ENCODE measurements around the gene JADE1. TPM values are rescaled to one million over a fixed set of nuclear protein-coding genes. Genes with fewer than 3 reads are reported as not detected.

JADE1 gene
- total and polyA plus RNA-seq, 2 experiments from 2014 or later, result 84.2 to 158 TPM

DNA sequence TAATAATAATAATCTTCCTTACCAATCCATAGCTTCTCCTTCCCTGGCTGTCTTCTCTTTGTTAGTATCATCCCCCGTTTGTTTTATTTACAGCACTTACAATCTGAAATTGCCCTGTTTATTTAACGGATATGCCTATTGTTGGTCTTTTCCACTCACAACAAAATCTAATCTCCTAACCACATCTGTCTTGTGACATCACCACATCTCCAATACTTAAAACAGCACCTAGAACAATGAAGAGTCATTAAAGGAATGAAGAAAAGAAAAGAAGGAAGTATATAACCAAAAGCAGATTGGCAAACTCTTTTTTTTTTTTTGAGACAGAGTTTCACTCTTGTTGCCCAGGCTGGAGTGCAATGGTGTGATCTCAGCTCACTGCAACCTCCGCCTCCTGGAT lies 38.7 kb upstream of the JADE1 start (continued):
- TF ChIP-seq, protein P1, sequence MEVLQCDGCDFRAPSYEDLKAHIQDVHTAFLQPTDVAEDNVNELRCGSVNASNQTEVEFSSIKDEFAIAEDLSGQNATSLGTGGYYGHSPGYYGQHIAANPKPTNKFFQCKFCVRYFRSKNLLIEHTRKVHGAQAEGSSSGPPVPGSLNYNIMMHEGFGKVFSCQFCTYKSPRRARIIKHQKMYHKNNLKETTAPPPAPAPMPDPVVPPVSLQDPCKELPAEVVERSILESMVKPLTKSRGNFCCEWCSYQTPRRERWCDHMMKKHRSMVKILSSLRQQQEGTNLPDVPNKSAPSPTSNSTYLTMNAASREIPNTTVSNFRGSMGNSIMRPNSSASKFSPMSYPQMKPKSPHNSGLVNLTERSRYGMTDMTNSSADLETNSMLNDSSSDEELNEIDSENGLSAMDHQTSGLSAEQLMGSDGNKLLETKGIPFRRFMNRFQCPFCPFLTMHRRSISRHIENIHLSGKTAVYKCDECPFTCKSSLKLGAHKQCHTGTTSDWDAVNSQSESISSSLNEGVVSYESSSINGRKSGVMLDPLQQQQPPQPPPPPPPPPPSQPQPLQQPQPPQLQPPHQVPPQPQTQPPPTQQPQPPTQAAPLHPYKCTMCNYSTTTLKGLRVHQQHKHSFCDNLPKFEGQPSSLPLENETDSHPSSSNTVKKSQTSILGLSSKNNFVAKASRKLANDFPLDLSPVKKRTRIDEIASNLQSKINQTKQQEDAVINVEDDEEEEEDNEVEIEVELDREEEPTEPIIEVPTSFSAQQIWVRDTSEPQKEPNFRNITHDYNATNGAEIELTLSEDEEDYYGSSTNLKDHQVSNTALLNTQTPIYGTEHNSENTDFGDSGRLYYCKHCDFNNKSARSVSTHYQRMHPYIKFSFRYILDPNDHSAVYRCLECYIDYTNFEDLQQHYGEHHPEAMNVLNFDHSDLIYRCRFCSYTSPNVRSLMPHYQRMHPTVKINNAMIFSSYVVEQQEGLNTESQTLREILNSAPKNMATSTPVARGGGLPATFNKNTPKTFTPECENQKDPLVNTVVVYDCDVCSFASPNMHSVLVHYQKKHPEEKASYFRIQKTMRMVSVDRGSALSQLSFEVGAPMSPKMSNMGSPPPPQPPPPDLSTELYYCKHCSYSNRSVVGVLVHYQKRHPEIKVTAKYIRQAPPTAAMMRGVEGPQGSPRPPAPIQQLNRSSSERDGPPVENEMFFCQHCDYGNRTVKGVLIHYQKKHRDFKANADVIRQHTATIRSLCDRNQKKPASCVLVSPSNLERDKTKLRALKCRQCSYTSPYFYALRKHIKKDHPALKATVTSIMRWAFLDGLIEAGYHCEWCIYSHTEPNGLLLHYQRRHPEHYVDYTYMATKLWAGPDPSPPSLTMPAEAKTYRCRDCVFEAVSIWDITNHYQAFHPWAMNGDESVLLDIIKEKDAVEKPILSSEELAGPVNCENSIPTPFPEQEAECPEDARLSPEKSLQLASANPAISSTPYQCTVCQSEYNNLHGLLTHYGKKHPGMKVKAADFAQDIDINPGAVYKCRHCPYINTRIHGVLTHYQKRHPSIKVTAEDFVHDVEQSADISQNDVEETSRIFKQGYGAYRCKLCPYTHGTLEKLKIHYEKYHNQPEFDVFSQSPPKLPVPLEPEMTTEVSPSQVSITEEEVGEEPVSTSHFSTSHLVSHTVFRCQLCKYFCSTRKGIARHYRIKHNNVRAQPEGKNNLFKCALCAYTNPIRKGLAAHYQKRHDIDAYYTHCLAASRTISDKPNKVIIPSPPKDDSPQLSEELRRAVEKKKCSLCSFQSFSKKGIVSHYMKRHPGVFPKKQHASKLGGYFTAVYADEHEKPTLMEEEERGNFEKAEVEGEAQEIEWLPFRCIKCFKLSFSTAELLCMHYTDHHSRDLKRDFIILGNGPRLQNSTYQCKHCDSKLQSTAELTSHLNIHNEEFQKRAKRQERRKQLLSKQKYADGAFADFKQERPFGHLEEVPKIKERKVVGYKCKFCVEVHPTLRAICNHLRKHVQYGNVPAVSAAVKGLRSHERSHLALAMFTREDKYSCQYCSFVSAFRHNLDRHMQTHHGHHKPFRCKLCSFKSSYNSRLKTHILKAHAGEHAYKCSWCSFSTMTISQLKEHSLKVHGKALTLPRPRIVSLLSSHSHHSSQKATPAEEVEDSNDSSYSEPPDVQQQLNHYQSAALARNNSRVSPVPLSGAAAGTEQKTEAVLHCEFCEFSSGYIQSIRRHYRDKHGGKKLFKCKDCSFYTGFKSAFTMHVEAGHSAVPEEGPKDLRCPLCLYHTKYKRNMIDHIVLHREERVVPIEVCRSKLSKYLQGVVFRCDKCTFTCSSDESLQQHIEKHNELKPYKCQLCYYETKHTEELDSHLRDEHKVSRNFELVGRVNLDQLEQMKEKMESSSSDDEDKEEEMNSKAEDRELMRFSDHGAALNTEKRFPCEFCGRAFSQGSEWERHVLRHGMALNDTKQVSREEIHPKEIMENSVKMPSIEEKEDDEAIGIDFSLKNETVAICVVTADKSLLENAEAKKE (CRISPR knock-in tag; IDR thresholded peaks at IDR 0.05), result no peak
- TF ChIP-seq, protein P2, sequence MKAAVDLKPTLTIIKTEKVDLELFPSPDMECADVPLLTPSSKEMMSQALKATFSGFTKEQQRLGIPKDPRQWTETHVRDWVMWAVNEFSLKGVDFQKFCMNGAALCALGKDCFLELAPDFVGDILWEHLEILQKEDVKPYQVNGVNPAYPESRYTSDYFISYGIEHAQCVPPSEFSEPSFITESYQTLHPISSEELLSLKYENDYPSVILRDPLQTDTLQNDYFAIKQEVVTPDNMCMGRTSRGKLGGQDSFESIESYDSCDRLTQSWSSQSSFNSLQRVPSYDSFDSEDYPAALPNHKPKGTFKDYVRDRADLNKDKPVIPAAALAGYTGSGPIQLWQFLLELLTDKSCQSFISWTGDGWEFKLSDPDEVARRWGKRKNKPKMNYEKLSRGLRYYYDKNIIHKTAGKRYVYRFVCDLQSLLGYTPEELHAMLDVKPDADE (IDR thresholded peaks at IDR 0.05), result no peak
- TF ChIP-seq STAT1 (IDR thresholded peaks at IDR 0.05; ENCODE audit: unreplicated experiment), result no peak

DNA sequence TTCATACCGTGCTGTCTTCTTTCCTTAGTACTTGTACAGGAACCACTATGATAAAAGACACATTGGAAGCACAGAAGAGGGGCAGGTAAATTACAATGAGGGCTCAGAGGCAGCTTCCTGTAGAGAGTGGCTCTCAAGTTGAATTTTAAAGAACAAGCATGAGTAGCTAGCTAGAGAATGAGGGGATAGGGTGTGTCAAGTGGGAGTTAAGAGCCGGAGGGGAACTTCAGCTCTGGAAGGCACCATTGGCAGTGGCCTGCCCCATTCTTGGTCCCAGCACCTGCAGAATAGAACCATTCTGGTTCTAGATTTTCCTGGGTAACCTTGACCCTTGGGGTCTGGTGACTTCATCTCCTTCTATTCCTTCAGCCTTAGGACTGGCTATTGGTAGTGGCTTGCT lies 34.0 kb upstream of the JADE1 start:
- peaks cover 6% of the 10 kb centered on the region for H3K4me1 Mint-ChIP-seq
- H3K27ac ChIP-seq (ENCODE audit: low read depth), result no peak overlapping the region
- DNase-seq (ENCODE audit: low spot score), result no peak
- TF ChIP-seq ZNF114 (CRISPR knock-in tag; IDR thresholded peaks at IDR 0.05) (no peak), EZH2phosphoT487 (IDR thresholded peaks at IDR 0.05; ENCODE audit: unreplicated experiment) (no peak), POLR2AphosphoS5 (IDR thresholded peaks at IDR 0.05; ENCODE audit: low read depth) (no peak), CREB1 (CRISPR knock-in tag; IDR thresholded peaks at IDR 0.05; ENCODE audit: low read depth) (no peak), EZH2 (IDR thresholded peaks at IDR 0.05; ENCODE audit: low read depth, unreplicated experiment) (no peak), JUNB (IDR thresholded peaks at IDR 0.05; ENCODE audit: unreplicated experiment) (no peak), STAT1 (IDR thresholded peaks at IDR 0.05; ENCODE audit: unreplicated experiment) (no peak), ZNF331 (CRISPR knock-in tag; IDR thresholded peaks at IDR 0.05; ENCODE audit: low read depth) (no peak)
- TF ChIP-seq, protein P3, sequence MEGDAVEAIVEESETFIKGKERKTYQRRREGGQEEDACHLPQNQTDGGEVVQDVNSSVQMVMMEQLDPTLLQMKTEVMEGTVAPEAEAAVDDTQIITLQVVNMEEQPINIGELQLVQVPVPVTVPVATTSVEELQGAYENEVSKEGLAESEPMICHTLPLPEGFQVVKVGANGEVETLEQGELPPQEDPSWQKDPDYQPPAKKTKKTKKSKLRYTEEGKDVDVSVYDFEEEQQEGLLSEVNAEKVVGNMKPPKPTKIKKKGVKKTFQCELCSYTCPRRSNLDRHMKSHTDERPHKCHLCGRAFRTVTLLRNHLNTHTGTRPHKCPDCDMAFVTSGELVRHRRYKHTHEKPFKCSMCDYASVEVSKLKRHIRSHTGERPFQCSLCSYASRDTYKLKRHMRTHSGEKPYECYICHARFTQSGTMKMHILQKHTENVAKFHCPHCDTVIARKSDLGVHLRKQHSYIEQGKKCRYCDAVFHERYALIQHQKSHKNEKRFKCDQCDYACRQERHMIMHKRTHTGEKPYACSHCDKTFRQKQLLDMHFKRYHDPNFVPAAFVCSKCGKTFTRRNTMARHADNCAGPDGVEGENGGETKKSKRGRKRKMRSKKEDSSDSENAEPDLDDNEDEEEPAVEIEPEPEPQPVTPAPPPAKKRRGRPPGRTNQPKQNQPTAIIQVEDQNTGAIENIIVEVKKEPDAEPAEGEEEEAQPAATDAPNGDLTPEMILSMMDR (conservative IDR thresholded peaks at IDR 0.05; ENCODE audit: low read depth in 2 of 2), result no peak

More for the DNA sequence above, 34.0 kb upstream of the JADE1 start:
- Histone ChIP-seq H3K79me2 (replicated peaks; ENCODE audit: insufficient read depth) (no peaks in the 10 kb centered on the region), H3K4me2 (no peak overlapping the region), H3K9me2 (ENCODE audit: insufficient read depth) (0 out of 2 replicates have a peak, but pooled peaks cover 3% of the 10 kb centered on the region), H3K4me1 (ENCODE audit: insufficient read depth) (no peaks in the 10 kb centered on the region), H2AFZ (peak overlapping the region; percentile 59; the same call in 1 of the 2 replicates), H3F3A (replicated peaks; ENCODE audit: low read depth) (no peaks in the 10 kb centered on the region), H3K27me3 (ENCODE audit: insufficient read depth) (no peaks in the 10 kb centered on the region), H3K36me3 (ENCODE audit: insufficient read depth) (no peaks in the 10 kb centered on the region; the same call in 1 of the 2 replicates), H3K4me3 (no peak overlapping the region), H4K20me1 (replicated peaks; ENCODE audit: insufficient read depth) (no peaks in the 10 kb centered on the region)
- H3K27ac Mint-ChIP-seq, result no peak overlapping the region
- H3K36me3 Mint-ChIP-seq (ENCODE audit: low read depth), result peaks cover 2% of the 10 kb centered on the region; the same call in 1 of the 3 replicates
- H3K27me3 Mint-ChIP-seq (ENCODE audit: insufficient read depth, low read depth, poor library complexity), result no peaks in the 10 kb centered on the region
- ATAC-seq, result no peak
- H3K4me3 Mint-ChIP-seq, result no peak overlapping the region
- H3K9me3 Mint-ChIP-seq, result peaks cover 9% of the 10 kb centered on the region

All from GM23338 (cell line).